ENCODE results near the gene TMEM40. TPM values are rescaled to one million over a fixed set of nuclear protein-coding genes. Genes with fewer than 3 reads are reported as not detected.
"Not testable (repeated sequence)": the region's sequence is repeated elsewhere in the genome, so short reads cannot be mapped to it uniquely, and the experiment has no call there.

The TMEM40 gene
- total RNA-seq, 1 experiment from 2014 or later, result 0.25 TPM

GRCh38 chr3:12722226-12722625 is 36.8 kb downstream of the TMEM40 start:
- no peak for DNase-seq (ENCODE audit: extremely low read depth, low read depth)

GRCh38 chr3:12719984-12720898 is 38.8 kb downstream of the TMEM40 start:
- DNase-seq (ENCODE audit: extremely low read depth, low read depth), result peak; percentile 57

GRCh38 chr3:12719541-12719940 is 39.5 kb downstream of the TMEM40 start:
- no peak for DNase-seq (ENCODE audit: extremely low read depth, low read depth)

- no peak for DNase-seq (ENCODE audit: extremely low read depth, low read depth)
These were observed 42.4 kb downstream of the TMEM40 start for GRCh38 chr3:12716605-12717151.

GRCh38 chr3:12714278-12714677 is 44.8 kb downstream of the TMEM40 start:
- no peak for DNase-seq (ENCODE audit: extremely low read depth, low read depth)

GRCh38 chr3:12710062-12710461 is 49.0 kb downstream of the TMEM40 start:
- DNase-seq (ENCODE audit: extremely low read depth, low read depth), result no peak

GRCh38 chr3:12709334-12709733 is 49.7 kb downstream of the TMEM40 start:
- no peak for DNase-seq (ENCODE audit: extremely low read depth, low read depth)

GRCh38 chr3:12708584-12709192 is 50.4 kb downstream of the TMEM40 start:
- DNase-seq (ENCODE audit: extremely low read depth, low read depth), result no peak

- DNase-seq (ENCODE audit: extremely low read depth, low read depth), result no peak
These were observed 51.6 kb downstream of the TMEM40 start for GRCh38 chr3:12707449-12707848.

GRCh38 chr3:12706504-12707253 is 52.4 kb downstream of the TMEM40 start:
- DNase-seq (ENCODE audit: extremely low read depth, low read depth), result peak; percentile 68

- no peak for DNase-seq (ENCODE audit: extremely low read depth, low read depth)
These were observed 53.1 kb downstream of the TMEM40 start for GRCh38 chr3:12705981-12706380.

- no peak for DNase-seq (ENCODE audit: extremely low read depth, low read depth)
These were observed 53.6 kb downstream of the TMEM40 start for GRCh38 chr3:12705374-12705926.

- no peak for DNase-seq (ENCODE audit: extremely low read depth, low read depth)
These were observed 56.6 kb downstream of the TMEM40 start for GRCh38 chr3:12702501-12702900.

- not testable (repeated sequence) for DNase-seq (ENCODE audit: extremely low read depth, low read depth)
These were observed 57.5 kb downstream of the TMEM40 start for GRCh38 chr3:12701601-12702000.

- no peak for DNase-seq (ENCODE audit: extremely low read depth, low read depth)
These were observed 58.3 kb downstream of the TMEM40 start for GRCh38 chr3:12700800-12701199.

GRCh38 chr3:12695916-12696315 is 63.1 kb downstream of the TMEM40 start:
- no peak for DNase-seq (ENCODE audit: extremely low read depth, low read depth)

GRCh38 chr3:12695112-12695511 is 63.9 kb downstream of the TMEM40 start:
- DNase-seq (ENCODE audit: extremely low read depth, low read depth), result no peak

GRCh38 chr3:12692444-12692843 is 66.6 kb downstream of the TMEM40 start:
- no peak for DNase-seq (ENCODE audit: extremely low read depth, low read depth)

- DNase-seq (ENCODE audit: extremely low read depth, low read depth), result no peak
These were observed 68.9 kb downstream of the TMEM40 start for GRCh38 chr3:12689997-12690711.

- no peak for DNase-seq (ENCODE audit: extremely low read depth, low read depth)
These were observed 71.1 kb downstream of the TMEM40 start for GRCh38 chr3:12687948-12688347.
